H1 (cell line): Measurements from ENCODE around the gene AOPEP. TPM values are rescaled to one million over a fixed set of nuclear protein-coding genes. Genes with fewer than 3 reads are reported as not detected.

Source experiments
- CTCF ChIA-PET: fragments of 300-600 bp; sonication (Branson Sonifier 250); formaldehyde crosslinking; loops from one replicate; lab custom pipeline; 2021; ENCODE audit not compliant: partially characterized antibody; lab: Charles Lee
- POLR2A ChIA-PET: fragments of 300-600 bp; sonication (Branson Sonifier 250); formaldehyde crosslinking; loops from one replicate; lab custom pipeline; 2021; ENCODE audit warnings: inconsistent platforms; ENCODE audit not compliant: partially characterized antibody; lab: Charles Lee
- DNase-seq, 2 experiments: peaks; one replicate each; pipeline versions ENCODE4 v3.0.0 to v3.0.0-alpha.2; 2010 to 2022; ENCODE audit warnings: low spot score in 2 of 2, low read depth in 1 of 2, mixed read lengths in 1 of 2
- FAIRE-seq: peaks from 2 replicates; lab custom pipeline; 2011; peaks lifted over from hg19 to GRCh38; lab: Jason Lieb, UNC
- H2AFZ ChIP-seq: 2 replicates; pipeline ENCODE4 v1.8.1; 2012; ENCODE audit warnings: low read length, inconsistent platforms
- H2AK5ac ChIP-seq: 2 replicates; pipeline ENCODE4 v1.6.1; 2013; ENCODE audit warnings: low read depth, low read length
- H2BK120ac ChIP-seq: replicated peaks from 2 replicates; pipeline ENCODE3; 2013; ENCODE audit warnings: low read depth, low read length, inconsistent platforms
- H2BK12ac ChIP-seq: 2 replicates; pipeline ENCODE4 v1.6.1; 2013; ENCODE audit warnings: low read depth, low read length
- H2BK15ac ChIP-seq: 2 replicates; pipeline ENCODE4 v1.6.1; 2013; ENCODE audit warnings: low read length
- H2BK20ac ChIP-seq: 2 replicates; pipeline ENCODE4 v1.6.1; 2013; ENCODE audit warnings: low read length
- H2BK5ac ChIP-seq: 2 replicates; pipeline ENCODE4 v1.6.1; 2013; ENCODE audit warnings: low read depth, low read length
- H3K14ac ChIP-seq: 2 replicates; pipeline ENCODE4 v1.6.1; 2013; ENCODE audit warnings: inconsistent platforms; ENCODE audit not compliant: insufficient read length
- H3K18ac ChIP-seq: 2 replicates; pipeline ENCODE4 v1.6.1; 2013; ENCODE audit warnings: low read length; ENCODE audit errors: extremely low read depth
- H3K23ac ChIP-seq: 2 replicates; pipeline ENCODE4 v1.6.1; 2013; ENCODE audit warnings: inconsistent platforms; ENCODE audit not compliant: insufficient read length
- H3K23me2 ChIP-seq: 2 replicates; pipeline ENCODE4 v1.6.1; 2013; ENCODE audit warnings: low read depth, low read length
- H3K27ac ChIP-seq: 2 replicates; pipeline ENCODE4 v1.6.1; 2011; ENCODE audit warnings: low read depth, low read length, inconsistent platforms
- H3K27me3 ChIP-seq, 4 experiments: replicated peaks in 1 of 4; 1 replicate in 1 of 4; 2 replicates in 3 of 4; pipeline versions ENCODE4 v1.6.1 to v1.8.1; 2011 to 2013; ENCODE audit warnings: low read length in 3 of 4, mild to moderate bottlenecking in 3 of 4, inconsistent platforms in 2 of 4, mixed read lengths in 2 of 4, moderate library complexity in 1 of 4; ENCODE audit not compliant: control insufficient read depth in 3 of 4, insufficient read depth in 3 of 4; ENCODE audit errors: extremely low read depth in 1 of 4
- H3K36me3 ChIP-seq, 4 experiments: 2 replicates each; pipeline versions ENCODE4 v1.6.1 to v1.8.1; 2011 to 2013; ENCODE audit warnings: mild to moderate bottlenecking in 4 of 4, low read length in 3 of 4, moderate library complexity in 2 of 4, control low read depth in 1 of 4, inconsistent platforms in 1 of 4; ENCODE audit not compliant: insufficient read depth in 4 of 4, control insufficient read depth in 2 of 4
- H3K4ac ChIP-seq: replicated peaks from 2 replicates; pipeline ENCODE3; 2013; ENCODE audit warnings: low read length, low read depth, mixed read lengths, inconsistent platforms; ENCODE audit not compliant: insufficient read length
- H3K4me1 ChIP-seq, 4 experiments: replicated peaks in 1 of 4; 1 replicate in 1 of 4; 2 replicates in 3 of 4; pipeline versions ENCODE4 v1.6.1 to v1.8.1; 2011 to 2013; ENCODE audit warnings: low read length in 3 of 4, inconsistent platforms in 2 of 4, mixed read lengths in 1 of 4; ENCODE audit not compliant: insufficient read depth in 4 of 4, control insufficient read depth in 3 of 4
- H3K4me2 ChIP-seq, 2 experiments: 2 replicates each; pipeline versions ENCODE4 v1.6.1 to v1.8.1; 2011 to 2013; ENCODE audit warnings: low read depth in 2 of 2, low read length in 2 of 2, control low read depth in 1 of 2, inconsistent platforms in 1 of 2, mild to moderate bottlenecking in 1 of 2; ENCODE audit not compliant: insufficient read depth in 1 of 2
- H3K4me3 ChIP-seq, 4 experiments: fragments of 200-600, 300-600 bp in 1 of 4; sonication (generic), shearing (Covaris generic), sonication (Bioruptor Twin) in 1 of 4; 2 replicates each; pipeline versions ENCODE4 v1.5.1 to v1.8.1; 2011 to 2016; ENCODE audit warnings: low read length in 4 of 4, low read depth in 3 of 4, control low read depth in 2 of 4, inconsistent platforms in 2 of 4, mild to moderate bottlenecking in 2 of 4, mixed read lengths in 1 of 4, moderate library complexity in 1 of 4; ENCODE audit not compliant: insufficient read depth in 2 of 4; ENCODE audit errors: extremely low read depth in 1 of 4
- H3K56ac ChIP-seq: replicated peaks from 2 replicates; pipeline ENCODE3; 2013; ENCODE audit warnings: low read depth, mild to moderate bottlenecking, mixed read lengths, low read length, inconsistent platforms; ENCODE audit not compliant: insufficient read length
- H3K79me1 ChIP-seq: 2 replicates; pipeline ENCODE4 v1.6.1; 2013; ENCODE audit warnings: low read depth, low read length, control low read depth
- H3K79me2 ChIP-seq, 2 experiments: 2 replicates each; pipeline versions ENCODE4 v1.6.1 to v1.8.1; 2012 to 2013; ENCODE audit warnings: low read length in 2 of 2, mild to moderate bottlenecking in 2 of 2, inconsistent platforms in 1 of 2; ENCODE audit not compliant: insufficient read depth in 2 of 2, control insufficient read depth in 1 of 2
- H3K9ac ChIP-seq, 4 experiments: replicated peaks in 1 of 4; 1 replicate in 1 of 4; 2 replicates in 3 of 4; pipeline versions ENCODE4 v1.6.1 to v1.8.1; 2011 to 2013; ENCODE audit warnings: low read depth in 3 of 4, low read length in 3 of 4, control low read depth in 2 of 4, mild to moderate bottlenecking in 2 of 4, moderate library complexity in 2 of 4, inconsistent platforms in 1 of 4; ENCODE audit errors: extremely low read depth in 1 of 4
- H3K9me3 ChIP-seq, 2 experiments: 2 replicates each; pipeline versions ENCODE4 v1.6.1 to v1.8.1; 2012 to 2013; ENCODE audit warnings: mild to moderate bottlenecking in 2 of 2, moderate library complexity in 2 of 2, control low read depth in 1 of 2, inconsistent platforms in 1 of 2, low read depth in 1 of 2, low read length in 1 of 2, mixed read lengths in 1 of 2; ENCODE audit not compliant: insufficient read depth in 2 of 2
- H4K20me1 ChIP-seq, 2 experiments: replicated peaks in 1 of 2; 2 replicates each; pipeline versions ENCODE3 to v1.8.1; 2011 to 2013; ENCODE audit warnings: inconsistent platforms in 2 of 2, low read length in 2 of 2, mild to moderate bottlenecking in 1 of 2; ENCODE audit not compliant: insufficient read depth in 2 of 2, control insufficient read depth in 1 of 2
- H4K5ac ChIP-seq: 2 replicates; pipeline ENCODE4 v1.6.1; 2013; ENCODE audit warnings: low read length, low read depth, mixed read lengths, inconsistent platforms; ENCODE audit not compliant: insufficient read length
- H4K8ac ChIP-seq: 2 replicates; pipeline ENCODE4 v1.8.0; 2013; ENCODE audit warnings: mild to moderate bottlenecking, moderate library complexity, low read length, inconsistent platforms; ENCODE audit not compliant: insufficient read depth; ENCODE audit errors: extremely low read depth
- H4K91ac ChIP-seq: replicated peaks from 2 replicates; pipeline ENCODE3; 2013; ENCODE audit warnings: low read length, mixed read lengths, inconsistent platforms; ENCODE audit not compliant: insufficient read length
- ASH2L ChIP-seq: fragments of 200-600, 300-600 bp; sonication (generic); IDR thresholded peaks from one replicate; pipeline ENCODE4 v1.7.1; 2017; ENCODE audit warnings: low read length
- CHD2 ChIP-seq: IDR thresholded peaks from 2 replicates; pipeline ENCODE4 v1.6.1; 2012; ENCODE audit warnings: low read length, improper control_type of control experiment
- CREB1 ChIP-seq: IDR thresholded peaks from 2 replicates; pipeline ENCODE4 v1.6.1; 2012; ENCODE audit warnings: inconsistent platforms
- EZH2 ChIP-seq: fragments of 200-600 bp; sonication (generic); IDR thresholded peaks from 2 replicates; pipeline ENCODE4 v1.7.1; 2012; ENCODE audit warnings: low read depth, mild to moderate bottlenecking, moderate library complexity, low read length, inconsistent platforms; ENCODE audit not compliant: severe bottlenecking
- GTF2F1 ChIP-seq: IDR thresholded peaks from 2 replicates; pipeline ENCODE4 v1.6.1; 2012; ENCODE audit warnings: low read depth, low read length, improper control_type of control experiment, borderline replicate concordance
- HDAC2 ChIP-seq, 2 experiments: fragments of 300-600 bp in 1 of 2; sonication (generic) in 1 of 2; IDR thresholded peaks; 2 replicates each; pipeline ENCODE4 v1.6.1; 2011 to 2012; ENCODE audit warnings: low read depth in 2 of 2, low read length in 2 of 2, mild to moderate bottlenecking in 2 of 2, moderate library complexity in 2 of 2, borderline replicate concordance in 1 of 2, inconsistent platforms in 1 of 2
- JUND ChIP-seq: IDR thresholded peaks from 2 replicates; pipeline ENCODE4 v1.6.1; 2011; ENCODE audit warnings: mild to moderate bottlenecking, improper control_type of control experiment, low read length
- KDM1A ChIP-seq: fragments of 200-600, 300-600 bp; sonication (generic); IDR thresholded peaks from 2 replicates; pipeline ENCODE4 v1.7.1; 2016; ENCODE audit warnings: mild to moderate bottlenecking, low read length, borderline replicate concordance
- KDM4A ChIP-seq: IDR thresholded peaks from one replicate; pipeline ENCODE4 v1.7.1; 2012; ENCODE audit warnings: low read depth, mild to moderate bottlenecking, moderate library complexity, low read length, inconsistent platforms; ENCODE audit not compliant: severe bottlenecking
- SP2 ChIP-seq: IDR thresholded peaks from 2 replicates; pipeline ENCODE4 v1.6.1; 2012; ENCODE audit warnings: mild to moderate bottlenecking, low read length, inconsistent platforms
- SUZ12 ChIP-seq: fragments of 200-600 bp; sonication (generic); IDR thresholded peaks from 2 replicates; pipeline ENCODE4 v1.6.1; 2012; ENCODE audit warnings: mild to moderate bottlenecking, inconsistent platforms, low read length, moderate library complexity, mixed read lengths
- WGBS, 2 experiments: shearing (Covaris generic) in 1 of 2; methylation state at CpG; one replicate each; pipeline versions ENCODE4 v1.1.6 to v1.1.7; 2013 to 2015; ENCODE audit warnings: low lambda C conversion rate in 2 of 2, mixed read lengths in 2 of 2, inconsistent platforms in 1 of 2, low coverage in 1 of 2, missing lambda C conversion rate in 1 of 2; ENCODE audit not compliant: insufficient replicate concordance in 2 of 2, insufficient coverage in 1 of 2, insufficient read length in 1 of 2; ENCODE audit errors: extremely low coverage in 1 of 2, missing lambda C conversion rate in 1 of 2; 5-methylcytosine and 5-hydroxymethylcytosine counted together
- polyA plus RNA-seq, 7 experiments: library from polyadenylated mRNA; depleted of rRNA in 3 of 7; stranded (reverse) in 5 of 7; unstranded in 2 of 7; fragments of >200 nt in 5 of 7; fragments of 200-250 nt in 2 of 7; gene quantifications; 1 replicate in 5 of 7; 2 replicates in 1 of 7; 4 replicates in 1 of 7; pipeline versions ENCODE4 v1.2.1 to v1.2.3, GENCODE V29; 2011 to 2013; ENCODE audit warnings: missing spikeins in 2 of 7, mixed read lengths in 2 of 7
- total RNA-seq: library from RNA; stranded (reverse); fragmentation: NEBNext Ultra II Directional; extraction: Animal tissue kit (Norgen Biotek cat#: 25700); gene quantifications from 2 replicates; pipeline ENCODE4 v1.2.1, GENCODE V29; 2021
- TF ChIP-seq, protein P1 (sequence below): IDR thresholded peaks from 2 replicates; pipeline ENCODE4 v1.6.1; 2011; ENCODE audit warnings: low read depth, mild to moderate bottlenecking, low read length; ENCODE audit not compliant: insufficient read depth
- TF ChIP-seq, protein P2 (sequence below): IDR thresholded peaks from 2 replicates; pipeline ENCODE4 v1.6.1; 2012; ENCODE audit warnings: inconsistent platforms

The AOPEP gene
- total and polyA plus RNA-seq, 2 of the 8 experiments (the other 6 are each of a cell fraction or from before 2014, with no cell fraction given): 6.1 to 14.3 TPM

DNA sequence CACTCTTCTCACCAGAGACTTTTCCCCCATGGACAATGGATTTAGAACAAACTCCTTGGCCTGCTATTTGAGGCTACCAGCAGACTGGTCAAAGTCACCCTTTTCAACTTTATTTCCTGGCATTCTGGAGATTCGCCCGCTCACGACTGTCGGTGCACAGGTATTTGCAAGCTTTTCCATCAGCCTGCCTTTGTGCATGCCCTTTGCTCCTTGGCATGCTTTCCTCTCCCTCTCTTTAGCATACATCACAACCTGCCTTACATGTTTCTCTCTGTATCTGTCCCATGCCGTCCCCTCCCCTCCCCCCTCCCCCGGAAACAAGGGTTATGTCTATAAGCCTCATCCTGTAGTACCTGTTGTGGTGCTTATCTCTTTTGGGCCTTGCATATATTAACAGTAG lies 257.1 kb downstream of the AOPEP start:
- no peak overlapping the region for H4K91ac ChIP-seq
- no peak overlapping the region for H4K5ac ChIP-seq
- H2BK12ac ChIP-seq: no peak overlapping the region
- no peak overlapping the region for H2AFZ ChIP-seq
- POLR2A ChIA-PET: interaction anchor here (0.6 kb wide), 1 partner anchor 1186 kb away, joined by 3 read pairs; no protein-coding TSS in a partner anchor
- TF ChIP-seq CHD2 (no peak), JUND (no peak), HDAC2 (IDR thresholded peaks at IDR 0.05; ENCODE audit: borderline replicate concordance in 1 of 2, low read depth in 2 of 2, low read length in 2 of 2) (no peak), EZH2 (no peak), SP2 (no peak), CREB1 (no peak), KDM4A (no peak), GTF2F1 (no peak), SUZ12 (no peak), ASH2L (no peak), KDM1A (no peak)
- TF ChIP-seq, protein P1, sequence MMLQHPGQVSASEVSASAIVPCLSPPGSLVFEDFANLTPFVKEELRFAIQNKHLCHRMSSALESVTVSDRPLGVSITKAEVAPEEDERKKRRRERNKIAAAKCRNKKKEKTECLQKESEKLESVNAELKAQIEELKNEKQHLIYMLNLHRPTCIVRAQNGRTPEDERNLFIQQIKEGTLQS: no peak
- TF ChIP-seq, protein P2, sequence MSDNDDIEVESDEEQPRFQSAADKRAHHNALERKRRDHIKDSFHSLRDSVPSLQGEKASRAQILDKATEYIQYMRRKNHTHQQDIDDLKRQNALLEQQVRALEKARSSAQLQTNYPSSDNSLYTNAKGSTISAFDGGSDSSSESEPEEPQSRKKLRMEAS: no peak
- no peak overlapping the region for H3K4ac ChIP-seq
- no peak overlapping the region for H3K14ac ChIP-seq
- no peak overlapping the region for H3K4me3 ChIP-seq
- H3K27ac ChIP-seq: no peak overlapping the region
- H3K18ac ChIP-seq: no peak overlapping the region
- no peak for FAIRE-seq
- H3K56ac ChIP-seq: no peak overlapping the region
- WGBS, 2 experiments: 92% methylated on average over 4 of the region's 6 CpGs; no CpG with 5 or more reads in 1 of the 2 experiments
- H3K79me2 ChIP-seq: no peaks in the 10 kb centered on the region
- H2AK5ac ChIP-seq: no peak overlapping the region
- no peak for DNase-seq
- no peaks in the 10 kb centered on the region for H3K27me3 ChIP-seq
- H3K23ac ChIP-seq: no peak overlapping the region
- peaks cover 4 to 16% (median 9%) of the 10 kb centered on the region in 4 experiments; a peak in 6 of 7 replicates for H3K4me1 ChIP-seq
- H2BK20ac ChIP-seq: no peak overlapping the region
- no peaks in the 10 kb centered on the region for H3K23me2 ChIP-seq
- H3K9me3 ChIP-seq: no peaks in the 10 kb centered on the region
- no peak overlapping the region for H2BK15ac ChIP-seq
- no peaks in the 10 kb centered on the region for H4K20me1 ChIP-seq
- no peak overlapping the region for H3K4me2 ChIP-seq
- H3K9ac ChIP-seq: no peak overlapping the region
- no peak overlapping the region for H2BK5ac ChIP-seq
- H4K8ac ChIP-seq: no peak overlapping the region
- H2BK120ac ChIP-seq: no peak overlapping the region
- CTCF ChIA-PET: interaction anchor here (0.6 to 2.0 kb wide), 4 partner anchors 24 to 200 kb away, joined by 3 to 4 read pairs (median 3); no protein-coding TSS in a partner anchor
- no peaks in the 10 kb centered on the region for H3K79me1 ChIP-seq
- H3K36me3 ChIP-seq: no peaks in the 10 kb centered on the region
